GM12878 (cell line): Measurements from ENCODE around the gene CD79A. TPM values are rescaled to one million over a fixed set of nuclear protein-coding genes. Genes with fewer than 3 reads are reported as not detected.
A peak's percentile ranks its signal among the peaks of the same experiment; 100 is the strongest.

Experiments used
- CBFB ChIP-seq: IDR thresholded peaks from 2 replicates; pipeline ENCODE4 v1.6.1; 2016; ENCODE audit warnings: antibody characterized with exemption, low read depth
- DPF2 ChIP-seq: fragments of 450-650 bp; IDR thresholded peaks from 2 replicates; pipeline ENCODE4 v1.6.1; 2017; ENCODE audit warnings: mild to moderate bottlenecking
- EGR1 ChIP-seq, 2 experiments: IDR thresholded peaks; 1 replicate in 1 of 2; 2 replicates in 1 of 2; pipeline ENCODE4 v1.6.1; 2011 to 2012; ENCODE audit warnings: low read depth in 2 of 2, low read length in 2 of 2, borderline replicate concordance in 1 of 2, mild to moderate bottlenecking in 1 of 2, moderate library complexity in 1 of 2
- ESRRA ChIP-seq: IDR thresholded peaks from 2 replicates; pipeline ENCODE4 v1.6.1; 2012; ENCODE audit warnings: mild to moderate bottlenecking, low read length, improper control_type of control experiment
- FOXK2 ChIP-seq: fragments of 450-650 bp; IDR thresholded peaks from 2 replicates; pipeline ENCODE4 v1.6.1; 2017; ENCODE audit warnings: mild to moderate bottlenecking, moderate library complexity
- IKZF1 ChIP-seq: fragments of 450-650 bp; conservative IDR thresholded peaks from 2 replicates; pipeline ENCODE4 v1.6.1; 2017; ENCODE audit warnings: antibody characterized with exemption, mild to moderate bottlenecking
- KDM1A ChIP-seq: fragments of 200-600 bp; sonication (generic); IDR thresholded peaks from 2 replicates; pipeline ENCODE4 v1.6.1; 2016; ENCODE audit warnings: borderline replicate concordance
- NR2F1 ChIP-seq: fragments of 450-650 bp; conservative IDR thresholded peaks from 2 replicates; pipeline ENCODE4 v1.6.1; 2017; ENCODE audit warnings: mild to moderate bottlenecking
- POU2F2 ChIP-seq: IDR thresholded peaks from 3 replicates; pipeline ENCODE4 v1.6.1; 2011; ENCODE audit warnings: low read depth, mild to moderate bottlenecking, low read length, borderline replicate concordance
- SMARCA5 ChIP-seq: fragments of 450-650 bp; IDR thresholded peaks from 2 replicates; pipeline ENCODE4 v1.6.1; 2017; ENCODE audit warnings: mild to moderate bottlenecking
- STAT3 ChIP-seq: IDR thresholded peaks from 2 replicates; pipeline ENCODE4 v1.6.1; 2011; ENCODE audit warnings: low read depth, low read length, improper control_type of control experiment
- YY1 ChIP-seq: IDR thresholded peaks from 2 replicates; pipeline ENCODE4 v1.6.1; 2011; ENCODE audit warnings: low read depth, mild to moderate bottlenecking, low read length
- polyA plus RNA-seq, 11 experiments: library from polyadenylated mRNA; depleted of rRNA in 4 of 11; unstranded in 6 of 11; stranded (reverse) in 5 of 11; fragments of >200 nt; fragmentation: Nextera tagmentation in 4 of 11; fragmentation: Illumina TruSeq in 1 of 11; extraction: Ambion mirVana in 4 of 11; extraction: Trizol in 1 of 11; gene quantifications; 1 replicate in 1 of 11; 2 replicates in 10 of 11; pipeline versions ENCODE4 v1.2.1 to v1.2.3, GENCODE V29; 2011 to 2016; ENCODE audit warnings: inconsistent platforms in 2 of 11, missing spikeins in 2 of 11, low read depth in 1 of 11
- total RNA-seq, 4 experiments: library from RNA; depleted of rRNA in 3 of 4; stranded (reverse); fragments of >200 nt in 3 of 4; fragmentation: Illumina TruSeq in 1 of 4; extraction: Trizol in 1 of 4; gene quantifications; 2 replicates each; pipeline versions ENCODE4 v1.2.1 to v1.2.3, GENCODE V29; 2013 to 2021
- TF ChIP-seq, protein P1 (sequence below): fragments of 450-650 bp; IDR thresholded peaks from 2 replicates; pipeline ENCODE4 v1.6.1; 2017; ENCODE audit warnings: low read depth, mild to moderate bottlenecking, moderate library complexity
- TF ChIP-seq, protein P2 (sequence below): IDR thresholded peaks from 2 replicates; pipeline ENCODE4 v1.6.1; 2011; ENCODE audit warnings: borderline replicate concordance, low read depth, mild to moderate bottlenecking, moderate library complexity, low read length; ENCODE audit not compliant: insufficient read depth, poor library complexity, severe bottlenecking

CD79A gene
- total and polyA plus RNA-seq, 10 of the 15 experiments (the other 5 are each of a cell fraction or from before 2014, with no cell fraction given) = 38.8 to 414 (median 282) TPM

DNA sequence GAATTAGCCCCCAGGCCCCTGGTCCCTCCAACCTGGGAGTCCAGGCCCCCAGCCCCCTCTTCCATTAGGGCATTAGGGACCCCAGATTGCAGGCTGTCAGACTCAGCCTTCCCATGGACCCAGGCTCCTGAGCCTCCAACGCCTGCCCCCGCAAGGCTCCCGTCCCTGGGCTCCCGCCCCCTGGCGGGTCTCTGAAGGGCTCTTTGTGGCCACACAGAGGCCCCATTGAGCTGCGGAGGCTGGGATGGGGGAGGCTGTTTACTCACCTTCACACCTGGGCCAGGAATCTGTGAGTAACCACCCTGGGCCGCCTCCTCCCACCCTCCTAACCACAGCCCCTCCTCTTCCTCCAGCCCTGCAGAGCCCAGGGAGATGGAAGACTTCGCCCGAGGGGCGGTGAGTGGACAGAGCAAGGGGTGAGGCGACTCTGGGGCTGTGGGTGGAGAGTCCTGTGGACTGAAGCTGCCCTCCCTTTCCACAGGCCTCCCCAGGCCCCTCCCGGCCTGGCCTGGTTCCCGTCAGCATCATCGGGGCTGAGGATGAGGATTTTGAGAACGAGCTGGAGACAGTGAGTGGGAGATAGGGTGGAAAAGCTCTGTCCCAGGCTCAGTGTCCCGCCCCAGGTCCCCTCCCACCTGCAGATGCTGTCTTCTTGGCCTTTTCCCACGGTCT, 10.8 kb downstream of the CD79A start (continued):
- TF ChIP-seq NR2F1 (peak; percentile 52), SMARCA5 (peak; percentile 42; the same call in 1 of the 2 replicates), STAT3 (no peak), EGR1 (IDR thresholded peaks at IDR 0.05; ENCODE audit: borderline replicate concordance in 1 of 2, low read depth in 2 of 2, low read length in 2 of 2) (peak in 1 of 2 experiments; percentile 78; a peak in 2 of 3 replicates), FOXK2 (peak; percentile 32; the same call in 1 of the 2 replicates), IKZF1 (peak; percentile 73), YY1 (peak; percentile 49; the same call in 1 of the 2 replicates), KDM1A (no peak), POU2F2 (0 out of 3 replicates have a peak, but pooled peaks have one; percentile 1), DPF2 (peak; percentile 59; the same call in 1 of the 2 replicates), ESRRA (peak; percentile 74; the same call in 1 of the 2 replicates), CBFB (0 out of 2 replicates have a peak, but pooled peaks have one; percentile 13)
- TF ChIP-seq, protein P1, sequence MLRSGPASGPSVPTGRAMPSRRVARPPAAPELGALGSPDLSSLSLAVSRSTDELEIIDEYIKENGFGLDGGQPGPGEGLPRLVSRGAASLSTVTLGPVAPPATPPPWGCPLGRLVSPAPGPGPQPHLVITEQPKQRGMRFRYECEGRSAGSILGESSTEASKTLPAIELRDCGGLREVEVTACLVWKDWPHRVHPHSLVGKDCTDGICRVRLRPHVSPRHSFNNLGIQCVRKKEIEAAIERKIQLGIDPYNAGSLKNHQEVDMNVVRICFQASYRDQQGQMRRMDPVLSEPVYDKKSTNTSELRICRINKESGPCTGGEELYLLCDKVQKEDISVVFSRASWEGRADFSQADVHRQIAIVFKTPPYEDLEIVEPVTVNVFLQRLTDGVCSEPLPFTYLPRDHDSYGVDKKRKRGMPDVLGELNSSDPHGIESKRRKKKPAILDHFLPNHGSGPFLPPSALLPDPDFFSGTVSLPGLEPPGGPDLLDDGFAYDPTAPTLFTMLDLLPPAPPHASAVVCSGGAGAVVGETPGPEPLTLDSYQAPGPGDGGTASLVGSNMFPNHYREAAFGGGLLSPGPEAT = peak; percentile 14
- TF ChIP-seq, protein P2, sequence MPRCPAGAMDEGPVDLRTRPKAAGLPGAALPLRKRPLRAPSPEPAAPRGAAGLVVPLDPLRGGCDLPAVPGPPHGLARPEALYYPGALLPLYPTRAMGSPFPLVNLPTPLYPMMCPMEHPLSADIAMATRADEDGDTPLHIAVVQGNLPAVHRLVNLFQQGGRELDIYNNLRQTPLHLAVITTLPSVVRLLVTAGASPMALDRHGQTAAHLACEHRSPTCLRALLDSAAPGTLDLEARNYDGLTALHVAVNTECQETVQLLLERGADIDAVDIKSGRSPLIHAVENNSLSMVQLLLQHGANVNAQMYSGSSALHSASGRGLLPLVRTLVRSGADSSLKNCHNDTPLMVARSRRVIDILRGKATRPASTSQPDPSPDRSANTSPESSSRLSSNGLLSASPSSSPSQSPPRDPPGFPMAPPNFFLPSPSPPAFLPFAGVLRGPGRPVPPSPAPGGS = peak; percentile 38
